Left ventricle myocardium superior (tissue), 1 donor: Measurements from ENCODE around the gene ARHGAP33. TPM values are rescaled to one million over a fixed set of nuclear protein-coding genes. Genes with fewer than 3 reads are reported as not detected.

Experiments used
- ATAC-seq: fragments of 200-7000 bp; cut with Tn5 transposase; one replicate; pipeline ENCODE4 v1.9.1; 2020; ENCODE audit warnings: mild to moderate bottlenecking, moderate library complexity
- DNase-seq: peaks from one replicate; pipeline ENCODE4 v3.0.0-alpha.2; 2020
- intact Hi-C: fragments of 100-400 bp; cut with micrococcal nuclease; formaldehyde crosslinking; loops from one replicate; pipeline ENCODE4 v1.11.0; 2022
- total RNA-seq: library from RNA; stranded (reverse); fragmentation: NEBNext Ultra II Directional; extraction: Animal tissue kit (Norgen Biotek cat#: 25700); gene quantifications from one replicate; pipeline ENCODE4 v1.2.1, GENCODE V29; 2021
- donor health status: DM: no; HTN: yes; CAD: no; lungs with severe emphysema.

ARHGAP33 gene
- total RNA-seq, 1 donor from 2014 or later = 4.2 TPM

GRCh38 chr19:35738021-35738886 lies 37.1 kb upstream of the ARHGAP33 start:
- ATAC-seq = no peak
- no peak for DNase-seq
- intact Hi-C loops = no loop called here

- intact Hi-C loops = no loop called here
- ATAC-seq (no peak), DNase-seq (no peak)
Observed at GRCh38 chr19:35738887-35739229, 36.5 kb upstream of the ARHGAP33 start.

GRCh38 chr19:35739275-35740107 lies 35.9 kb upstream of the ARHGAP33 start:
- ATAC-seq (no peak), DNase-seq (no peak)
- intact Hi-C loops = no loop called here

GRCh38 chr19:35740108-35740422 lies 35.3 kb upstream of the ARHGAP33 start:
- ATAC-seq (no peak), DNase-seq (no peak)
- intact Hi-C loops = no loop called here

- intact Hi-C loops = no loop called here
- ATAC-seq (peak; percentile 84), DNase-seq (peak; percentile 99)
Observed at GRCh38 chr19:35740423-35741202, 34.8 kb upstream of the ARHGAP33 start.

- intact Hi-C loops = no loop called here
- ATAC-seq (no peak), DNase-seq (no peak)
Observed at GRCh38 chr19:35741203-35741515, 34.2 kb upstream of the ARHGAP33 start.

- intact Hi-C loops = no loop called here
- DNase-seq = no peak
- no peak for ATAC-seq
Observed at GRCh38 chr19:35742121-35742724, 33.1 kb upstream of the ARHGAP33 start, which contains the start of gene IGFLR1. TSS of gene IGFLR1 (minus strand) at chr19:35742452. CDS start at chr19:35741180, 1,272 bp downstream.

GRCh38 chr19:35743640-35744429 lies 31.5 kb upstream of the ARHGAP33 start:
- ATAC-seq = no peak
- intact Hi-C loops = no loop called here

GRCh38 chr19:35744430-35745327 lies 30.7 kb upstream of the ARHGAP33 start:
- ATAC-seq = peak; percentile 74
- peak; percentile 96 for DNase-seq
- intact Hi-C loops = no loop called here

More at GRCh38 chr19:35743640-35744429, 31.5 kb upstream of the ARHGAP33 start:
- no peak for DNase-seq

GRCh38 chr19:35745328-35746086 lies 29.9 kb upstream of the ARHGAP33 start, which contains the start of the genes PSENEN and U2AF1L4:
TSS of gene PSENEN (plus strand) at chr19:35745651. CDS start at chr19:35745931, 280 bp downstream.
TSS of gene U2AF1L4 (minus strand) at chr19:35745418. CDS start at chr19:35745391, 27 bp downstream.
- ATAC-seq (peak; percentile 81), DNase-seq (peak; percentile 98)
- intact Hi-C loops = no loop called here

- intact Hi-C loops = no loop called here
- ATAC-seq (no peak), DNase-seq (no peak)
Observed at GRCh38 chr19:35746087-35746462, 29.3 kb upstream of the ARHGAP33 start.

- DNase-seq = no peak
- intact Hi-C loops = no loop called here
- no peak for ATAC-seq
Observed at GRCh38 chr19:35746531-35746930, 28.8 kb upstream of the ARHGAP33 start.

GRCh38 chr19:35748106-35749020 lies 27.0 kb upstream of the ARHGAP33 start, which contains the start of gene LIN37:
TSS of gene LIN37 (plus strand) at chr19:35748576. CDS start at chr19:35748725, 149 bp downstream.
- intact Hi-C loops = no loop called here
- DNase-seq = peak; percentile 99
- peak; percentile 83 for ATAC-seq

GRCh38 chr19:35750167-35750566 lies 25.2 kb upstream of the ARHGAP33 start:
- ATAC-seq (no peak), DNase-seq (no peak)
- intact Hi-C loops = no loop called here

GRCh38 chr19:35751839-35752745 lies 23.3 kb upstream of the ARHGAP33 start:
- intact Hi-C loops = no loop called here
- no peak for ATAC-seq
- DNase-seq = no peak
